Measurements from ENCODE around the gene FBRSL1.
A peak's percentile ranks its signal among the peaks of the same experiment; 100 is the strongest.
"Not testable (repeated sequence)": the region's sequence is repeated elsewhere in the genome, so short reads cannot be mapped to it uniquely, and the experiment has no call there.

The FBRSL1 gene

GRCh38 chr12:132454193-132454932 is 35.6 kb upstream of the FBRSL1 start:
- DNase-seq, result no peak

GRCh38 chr12:132454933-132455418 is 35.0 kb upstream of the FBRSL1 start:
- DNase-seq, result no peak

GRCh38 chr12:132455565-132455964 is 34.4 kb upstream of the FBRSL1 start:
- DNase-seq, result no peak

- no peak for DNase-seq
These were observed 33.6 kb upstream of the FBRSL1 start for GRCh38 chr12:132456186-132456943.

- DNase-seq, result no peak
These were observed 32.9 kb upstream of the FBRSL1 start for GRCh38 chr12:132456944-132457495.

- DNase-seq, result no peak
These were observed 31.5 kb upstream of the FBRSL1 start for GRCh38 chr12:132458441-132458840.

- DNase-seq, result no peak
These were observed 30.9 kb upstream of the FBRSL1 start for GRCh38 chr12:132458846-132459641.

GRCh38 chr12:132460571-132460970 is 29.4 kb upstream of the FBRSL1 start:
- peak; percentile 54 for DNase-seq

GRCh38 chr12:132461526-132461925 is 28.4 kb upstream of the FBRSL1 start:
- no peak for DNase-seq

- DNase-seq, result no peak
These were observed 27.2 kb upstream of the FBRSL1 start for GRCh38 chr12:132462788-132463187.

GRCh38 chr12:132463284-132463924 is 26.5 kb upstream of the FBRSL1 start:
- not testable (repeated sequence) for DNase-seq

GRCh38 chr12:132464304-132464703 is 25.6 kb upstream of the FBRSL1 start:
- DNase-seq, result not testable (repeated sequence)

GRCh38 chr12:132464820-132465219 is 25.1 kb upstream of the FBRSL1 start:
- no peak for DNase-seq

GRCh38 chr12:132465269-132466190 is 24.4 kb upstream of the FBRSL1 start:
- no peak for DNase-seq

GRCh38 chr12:132466241-132467201 is 23.4 kb upstream of the FBRSL1 start:
- DNase-seq, result no peak

- no peak for DNase-seq
These were observed 22.4 kb upstream of the FBRSL1 start for GRCh38 chr12:132467511-132467910.

- DNase-seq, result no peak
These were observed 20.5 kb upstream of the FBRSL1 start for GRCh38 chr12:132469423-132469822.

GRCh38 chr12:132470397-132470796 is 19.6 kb upstream of the FBRSL1 start:
- no peak for DNase-seq

GRCh38 chr12:132471011-132471857 is 18.7 kb upstream of the FBRSL1 start:
- peak; percentile 99 for DNase-seq
